ENCODE results near the gene PRORP. TPM values are rescaled to one million over a fixed set of nuclear protein-coding genes. Genes with fewer than 3 reads are reported as not detected.
A peak's percentile ranks its signal among the peaks of the same experiment; 100 is the strongest.

The PRORP gene
- total RNA-seq, 1 experiment from 2014 or later, result 44.1 TPM

GRCh38 chr14:35121887-35122695 lies at the start of gene PRORP, which contains the start of gene PPP2R3C (continued):
- TF ChIP-seq FOXP4 (CRISPR knock-in tag; IDR thresholded peaks at IDR 0.05) (0 out of 2 replicates have a peak, but pooled peaks have one; percentile 27), HMGXB4 (CRISPR knock-in tag; IDR thresholded peaks at IDR 0.05) (0 out of 2 replicates have a peak, but pooled peaks have one; percentile 24), E2F4 (CRISPR knock-in tag; IDR thresholded peaks at IDR 0.05; ENCODE audit: borderline replicate concordance, low read depth) (0 out of 2 replicates have a peak, but pooled peaks have one; percentile 48), KAT7 (CRISPR knock-in tag; IDR thresholded peaks at IDR 0.05; ENCODE audit: borderline replicate concordance) (peak; percentile 52; the same call in 1 of the 2 replicates), ZNF219 (CRISPR knock-in tag; IDR thresholded peaks at IDR 0.05; ENCODE audit: borderline replicate concordance) (no peak)

GRCh38 chr14:35073486-35073885 lies 48.9 kb upstream of the PRORP start:
- no peak overlapping the region for H3K27ac Mint-ChIP-seq
- no peaks in the 10 kb centered on the region for H3K27me3 Mint-ChIP-seq (ENCODE audit: low read depth)
- CTCF ChIA-PET, result no interaction called here

More at GRCh38 chr14:35073486-35073885, 48.9 kb upstream of the PRORP start:
- ATAC-seq (no peak), DNase-seq (ENCODE audit: low spot score) (no peak)
- Mint-ChIP-seq H3K9me3 (0 out of 2 replicates have a peak, but pooled peaks cover 2% of the 10 kb centered on the region), H3K36me3 (peaks cover 20% of the 10 kb centered on the region), H3K4me1 (no peaks in the 10 kb centered on the region), H3K4me3 (no peak overlapping the region)
- TF ChIP-seq NFE2L1 (CRISPR knock-in tag; IDR thresholded peaks at IDR 0.05), result no peak
- no peak for TF ChIP-seq E2F1 (CRISPR knock-in tag; IDR thresholded peaks at IDR 0.05)
- TF ChIP-seq HMGXB4 (CRISPR knock-in tag; IDR thresholded peaks at IDR 0.05), result no peak
- TF ChIP-seq IRF1 (CRISPR knock-in tag; IDR thresholded peaks at IDR 0.05), result no peak
- TF ChIP-seq SP1 (CRISPR knock-in tag; conservative IDR thresholded peaks at IDR 0.05), result no peak
- no peak for TF ChIP-seq ZBTB21 (CRISPR knock-in tag; IDR thresholded peaks at IDR 0.05; ENCODE audit: borderline replicate concordance)
- no peak for TF ChIP-seq TEAD1 (CRISPR knock-in tag; IDR thresholded peaks at IDR 0.05)
- TF ChIP-seq SMAD3 (CRISPR knock-in tag; IDR thresholded peaks at IDR 0.05; ENCODE audit: borderline replicate concordance), result no peak
- no peak for TF ChIP-seq SMAD4 (CRISPR knock-in tag; IDR thresholded peaks at IDR 0.05)
- no peak for TF ChIP-seq KAT7 (CRISPR knock-in tag; IDR thresholded peaks at IDR 0.05; ENCODE audit: borderline replicate concordance)
- POLR2A ChIA-PET, result no interaction called here

Measured in WTC11 (cell line).